OCI-LY1 (cell line): Measurements from ENCODE around the gene FIGLA.

Source experiments
- CTCF ChIP-seq: fragments of 200-600 bp; sonication (generic), shearing (Covaris generic); IDR thresholded peaks from 2 replicates; pipeline ENCODE4 v1.5.1; 2017; ENCODE audit warnings: mild to moderate bottlenecking, antibody characterized with exemption, low read length, moderate library complexity, mixed read lengths
- EZH2 ChIP-seq: fragments of 200-600 bp; sonication (generic), shearing (Covaris generic); IDR thresholded peaks from 2 replicates; pipeline ENCODE4 v1.8.0; 2017; ENCODE audit warnings: borderline replicate concordance, mixed run types, mild to moderate bottlenecking, antibody characterized with exemption, low read length, moderate library complexity, mixed read lengths

- TF ChIP-seq CTCF = no peak
- no peak for TF ChIP-seq EZH2
Measured at GRCh38 chr2:70834881-70835280, 44.4 kb upstream of the FIGLA start.
